Measurements from ENCODE around the gene UBIAD1.

DNA sequence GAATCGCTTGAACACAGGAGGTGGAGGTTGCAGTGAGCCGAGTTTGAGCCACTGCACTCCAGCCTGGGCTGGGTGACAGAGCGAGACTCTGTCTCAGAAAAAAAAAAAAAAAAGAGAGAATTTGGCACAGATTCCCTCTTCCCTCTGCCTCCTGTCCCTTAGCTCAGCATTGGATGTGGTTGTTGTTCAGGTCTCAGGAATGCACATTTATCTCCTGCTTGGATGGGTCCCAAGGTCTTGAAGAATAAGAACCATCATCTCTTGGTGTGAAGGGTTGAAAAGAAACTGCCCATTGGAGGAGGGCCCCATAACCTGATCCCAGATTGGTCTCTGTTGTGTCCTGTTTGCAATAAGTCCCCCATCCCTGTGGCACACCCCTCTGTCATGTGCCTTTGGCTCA is 34.9 kb downstream of the UBIAD1 start:
- no peak for TF ChIP-seq ZNF274 (IDR thresholded peaks at IDR 0.05; ENCODE audit: low read depth, low read length)
- no peak for TF ChIP-seq YY1 (IDR thresholded peaks at IDR 0.05; ENCODE audit: insufficient read depth, insufficient read length)
- no peak for TF ChIP-seq SUZ12 (IDR thresholded peaks at IDR 0.05; ENCODE audit: extremely low read depth, insufficient read depth, insufficient read length)
